ENCODE results near the gene MYO7A.

The MYO7A gene

GRCh38 chr11:77232242-77232641 lies 104.2 kb downstream of the MYO7A start:
- DNase-seq (ENCODE audit: low read depth) = no peak
- no peak for TF ChIP-seq CTCF (conservative IDR thresholded peaks at IDR 0.05; ENCODE audit: low read length)
- no peak overlapping the region for H3K4me3 ChIP-seq (ENCODE audit: low read length)

GRCh38 chr11:77233011-77233410 lies 105.0 kb downstream of the MYO7A start:
- H3K4me3 ChIP-seq (ENCODE audit: low read length) = no peak overlapping the region
- no peak for DNase-seq (ENCODE audit: low read depth)
- no peak for TF ChIP-seq CTCF (conservative IDR thresholded peaks at IDR 0.05; ENCODE audit: low read length)

GRCh38 chr11:77236901-77237300 lies 108.9 kb downstream of the MYO7A start:
- H3K4me3 ChIP-seq (ENCODE audit: low read length) = no peak overlapping the region
- no peak for TF ChIP-seq CTCF (conservative IDR thresholded peaks at IDR 0.05; ENCODE audit: low read length)
- DNase-seq (ENCODE audit: low read depth) = no peak

- H3K4me3 ChIP-seq (ENCODE audit: low read length) = no peak overlapping the region
- TF ChIP-seq CTCF (conservative IDR thresholded peaks at IDR 0.05; ENCODE audit: low read length) = no peak
- peak; percentile 92 for DNase-seq (ENCODE audit: low read depth)
These were observed 116.4 kb downstream of the MYO7A start for GRCh38 chr11:77244277-77245027.

- no peak for DNase-seq (ENCODE audit: low read depth)
- no peak for TF ChIP-seq CTCF (conservative IDR thresholded peaks at IDR 0.05; ENCODE audit: low read length)
These were observed 121.4 kb downstream of the MYO7A start for GRCh38 chr11:77249427-77249826.

GRCh38 chr11:77250881-77251640 lies 123.0 kb downstream of the MYO7A start:
- no peak for TF ChIP-seq CTCF (conservative IDR thresholded peaks at IDR 0.05; ENCODE audit: low read length)
- no peak for DNase-seq (ENCODE audit: low read depth)
- H3K4me3 ChIP-seq (ENCODE audit: low read length) = no peak overlapping the region

More at GRCh38 chr11:77249427-77249826, 121.4 kb downstream of the MYO7A start:
- H3K4me3 ChIP-seq (ENCODE audit: low read length) = no peak overlapping the region

All from AG10803 (cell line).